Parathyroid adenoma (tissue), 2 donors: ENCODE data around the gene KCTD10.

ENCODE experiments used
- H2AFZ ChIP-seq: fragments of 300-600 bp; sonication (generic); one replicate; pipeline ENCODE4 v1.7.0; 2017; ENCODE audit warnings: antibody characterized with exemption, mild to moderate bottlenecking
- H3K27ac ChIP-seq: fragments of 300-600 bp; sonication (generic); one replicate; pipeline ENCODE4 v1.7.0; 2017
- H3K27me3 ChIP-seq: fragments of 300-600 bp; sonication (generic); one replicate; pipeline ENCODE4 v1.7.0; 2017; ENCODE audit warnings: low read length; ENCODE audit not compliant: control insufficient read depth, insufficient read depth
- H3K36me3 ChIP-seq: fragments of 300-600 bp; sonication (generic); one replicate; pipeline ENCODE4 v1.7.0; 2017; ENCODE audit warnings: low read length; ENCODE audit not compliant: control insufficient read depth, insufficient read depth
- H3K4me1 ChIP-seq: fragments of 300-600 bp; sonication (generic); one replicate; pipeline ENCODE4 v1.7.0; 2017; ENCODE audit warnings: control low read depth
- H3K4me2 ChIP-seq: fragments of 300-600 bp; sonication (generic); one replicate; pipeline ENCODE4 v1.7.0; 2017; ENCODE audit warnings: low read length
- H3K4me3 ChIP-seq: fragments of 300-600 bp; sonication (generic); one replicate; pipeline ENCODE4 v1.7.0; 2017; ENCODE audit warnings: low read depth, low read length
- H3K79me2 ChIP-seq: fragments of 300-600 bp; sonication (generic); one replicate; pipeline ENCODE4 v1.7.0; 2017; ENCODE audit warnings: control low read depth
- H3K9ac ChIP-seq: fragments of 300-600 bp; sonication (generic); one replicate; pipeline ENCODE4 v1.7.0; 2017; ENCODE audit warnings: mild to moderate bottlenecking
- H3K9me3 ChIP-seq: fragments of 300-600 bp; sonication (generic); one replicate; pipeline ENCODE4 v1.7.0; 2017; ENCODE audit warnings: low read length; ENCODE audit not compliant: control insufficient read depth
- TF ChIP-seq, protein P1 (sequence below): fragments of 300-600 bp; sonication (generic); IDR thresholded peaks from one replicate; pipeline ENCODE4 v1.7.0; 2017; ENCODE audit warnings: antibody characterized with exemption, mild to moderate bottlenecking
- donor health status: primary hyperparathyroidism.

KCTD10 gene

DNA sequence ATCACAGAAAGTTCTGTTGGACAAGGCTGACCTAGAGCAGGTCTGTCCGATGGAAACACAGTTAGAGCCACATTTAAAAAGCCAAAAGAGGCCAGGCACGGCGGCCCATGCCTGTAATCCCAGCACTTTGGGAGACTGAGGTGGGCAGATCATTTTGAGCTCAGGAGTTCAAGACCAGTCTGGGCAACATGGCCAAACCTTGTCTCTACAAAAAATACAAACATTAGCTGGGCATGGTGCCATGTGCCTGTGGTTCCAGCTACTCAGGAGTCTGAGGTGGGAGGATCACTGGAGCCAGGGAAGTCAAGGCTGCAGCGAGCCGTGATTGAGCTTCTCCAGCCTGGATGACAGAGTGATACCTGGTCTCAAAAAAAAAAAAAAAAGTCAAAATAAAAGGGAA is 15.3 kb upstream of the KCTD10 start:
- H3K36me3 ChIP-seq = no peaks in the 10 kb centered on the region

DNA sequence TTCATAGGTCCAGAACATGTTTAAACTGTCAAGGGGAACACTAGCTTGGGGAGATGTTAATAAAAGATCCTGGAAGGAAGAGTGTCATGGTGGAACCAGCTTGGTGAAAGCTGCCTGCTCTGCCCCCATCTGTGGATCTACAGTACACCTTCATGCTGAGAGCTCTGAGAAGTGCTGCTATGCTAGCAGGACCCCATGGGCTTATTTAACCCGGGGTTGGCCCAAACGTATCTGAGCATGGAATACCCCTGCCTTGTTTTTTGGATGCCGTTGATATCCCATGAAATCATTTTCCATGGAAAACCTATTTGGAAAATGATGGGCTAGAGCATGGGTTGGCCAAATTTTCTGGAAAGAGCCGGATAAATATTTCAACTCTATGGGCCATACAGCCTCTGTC is 14.6 kb upstream of the KCTD10 start:
- no peaks in the 10 kb centered on the region for H3K9me3 ChIP-seq
- no peak overlapping the region for H2AFZ ChIP-seq
- H3K4me1 ChIP-seq = no peaks in the 10 kb centered on the region
- TF ChIP-seq, protein P1, sequence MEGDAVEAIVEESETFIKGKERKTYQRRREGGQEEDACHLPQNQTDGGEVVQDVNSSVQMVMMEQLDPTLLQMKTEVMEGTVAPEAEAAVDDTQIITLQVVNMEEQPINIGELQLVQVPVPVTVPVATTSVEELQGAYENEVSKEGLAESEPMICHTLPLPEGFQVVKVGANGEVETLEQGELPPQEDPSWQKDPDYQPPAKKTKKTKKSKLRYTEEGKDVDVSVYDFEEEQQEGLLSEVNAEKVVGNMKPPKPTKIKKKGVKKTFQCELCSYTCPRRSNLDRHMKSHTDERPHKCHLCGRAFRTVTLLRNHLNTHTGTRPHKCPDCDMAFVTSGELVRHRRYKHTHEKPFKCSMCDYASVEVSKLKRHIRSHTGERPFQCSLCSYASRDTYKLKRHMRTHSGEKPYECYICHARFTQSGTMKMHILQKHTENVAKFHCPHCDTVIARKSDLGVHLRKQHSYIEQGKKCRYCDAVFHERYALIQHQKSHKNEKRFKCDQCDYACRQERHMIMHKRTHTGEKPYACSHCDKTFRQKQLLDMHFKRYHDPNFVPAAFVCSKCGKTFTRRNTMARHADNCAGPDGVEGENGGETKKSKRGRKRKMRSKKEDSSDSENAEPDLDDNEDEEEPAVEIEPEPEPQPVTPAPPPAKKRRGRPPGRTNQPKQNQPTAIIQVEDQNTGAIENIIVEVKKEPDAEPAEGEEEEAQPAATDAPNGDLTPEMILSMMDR = no peak
- H3K9ac ChIP-seq = no peak overlapping the region
- no peaks in the 10 kb centered on the region for H3K36me3 ChIP-seq
- no peaks in the 10 kb centered on the region for H3K79me2 ChIP-seq
- H3K4me3 ChIP-seq = no peak overlapping the region
- H3K27ac ChIP-seq = no peak overlapping the region
- no peaks in the 10 kb centered on the region for H3K27me3 ChIP-seq
- no peak overlapping the region for H3K4me2 ChIP-seq

More for the DNA sequence above, 15.3 kb upstream of the KCTD10 start:
- Histone ChIP-seq H3K27ac (no peak overlapping the region), H3K9ac (no peak overlapping the region), H3K4me1 (no peaks in the 10 kb centered on the region), H2AFZ (no peak overlapping the region), H3K27me3 (no peaks in the 10 kb centered on the region), H3K4me3 (no peak overlapping the region), H3K4me2 (no peak overlapping the region), H3K79me2 (no peaks in the 10 kb centered on the region), H3K9me3 (no peaks in the 10 kb centered on the region)
- TF ChIP-seq, protein P1 = no peak

DNA sequence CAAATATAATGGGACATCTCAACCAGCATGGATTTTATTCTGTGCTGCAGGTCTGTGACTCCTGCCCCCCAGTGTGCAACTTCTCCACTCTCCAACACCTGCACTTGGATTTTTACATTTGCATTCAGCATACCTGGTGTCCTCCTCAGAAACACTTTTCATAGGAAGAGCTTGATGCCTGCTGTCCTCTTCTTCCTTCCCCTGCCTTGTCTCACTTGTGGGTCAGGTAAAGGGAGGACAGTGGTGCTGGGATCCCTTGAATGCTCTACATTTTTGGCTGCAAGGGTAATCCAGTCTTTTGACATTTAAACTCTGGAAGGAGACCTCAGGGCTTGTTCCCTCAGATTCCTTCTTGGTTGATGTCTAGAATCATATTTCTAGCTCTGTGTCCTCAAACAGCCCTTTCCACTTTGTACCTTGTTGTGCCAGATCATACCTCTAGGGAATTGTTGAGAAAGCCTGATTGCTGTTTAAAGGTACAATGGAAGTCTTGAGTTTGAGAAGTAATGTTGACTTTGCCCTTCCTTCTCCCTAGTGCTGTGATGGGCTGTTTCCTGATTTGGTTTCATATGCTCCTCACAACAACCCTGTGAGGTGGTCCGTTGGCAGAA is 13.0 kb upstream of the KCTD10 start:
- Histone ChIP-seq H3K27ac (no peak overlapping the region), H3K79me2 (no peaks in the 10 kb centered on the region), H3K4me2 (no peak overlapping the region), H3K4me3 (no peak overlapping the region), H3K9ac (no peak overlapping the region), H3K36me3 (no peaks in the 10 kb centered on the region), H3K9me3 (no peaks in the 10 kb centered on the region), H2AFZ (no peak overlapping the region), H3K27me3 (no peaks in the 10 kb centered on the region), H3K4me1 (no peaks in the 10 kb centered on the region)
- TF ChIP-seq, protein P1 = no peak

DNA sequence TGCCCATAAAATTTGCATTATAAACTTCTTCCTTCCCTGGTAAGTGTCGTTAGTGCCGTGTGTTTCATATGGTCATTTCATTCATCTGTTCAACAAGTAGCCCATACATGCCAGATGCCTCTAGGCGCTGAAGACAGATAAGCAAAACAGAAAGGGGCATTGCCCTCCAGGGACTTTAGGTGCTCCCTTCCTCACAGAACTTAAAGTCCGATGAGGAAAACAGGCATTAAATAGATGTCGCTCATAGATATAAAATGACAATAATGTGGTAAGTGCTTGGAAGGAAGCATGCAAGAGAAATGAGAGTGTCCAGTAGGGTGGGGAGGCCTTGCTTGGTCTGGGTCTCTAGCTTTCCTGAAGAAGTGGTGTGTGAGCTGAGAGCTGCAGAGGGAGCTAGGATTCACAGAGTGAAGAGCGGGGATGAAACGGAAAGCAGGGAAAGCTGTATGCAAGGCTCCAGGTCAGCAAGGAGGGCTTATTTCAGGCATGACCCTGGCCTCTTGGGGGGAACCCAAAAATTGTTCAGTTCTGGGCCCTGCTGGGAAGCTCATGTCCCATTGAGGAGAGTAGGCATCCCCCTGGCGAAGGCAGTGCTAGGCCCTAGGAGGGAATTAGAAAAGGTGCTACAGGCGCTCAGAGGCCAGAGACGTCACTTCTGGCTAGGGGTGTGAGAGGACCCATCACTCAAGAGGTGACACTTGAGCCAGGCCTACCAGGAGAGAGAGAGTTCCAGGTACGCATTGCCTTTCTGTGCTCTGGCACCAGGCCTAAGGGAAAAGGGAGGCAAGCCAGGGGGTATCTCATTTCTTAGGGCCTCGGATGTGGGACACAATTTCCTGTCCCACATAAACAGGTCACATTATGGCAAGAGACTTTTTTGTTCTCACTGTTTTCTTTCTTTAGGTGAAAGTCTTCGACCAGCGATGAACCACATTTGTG is 12.2 kb upstream of the KCTD10 start:
- Histone ChIP-seq H3K9ac (no peak overlapping the region), H2AFZ (no peak overlapping the region)

More for the DNA sequence above, 12.2 kb upstream of the KCTD10 start:
- Histone ChIP-seq H3K79me2 (no peaks in the 10 kb centered on the region), H3K27me3 (no peaks in the 10 kb centered on the region), H3K9me3 (no peaks in the 10 kb centered on the region), H3K27ac (no peak overlapping the region), H3K4me1 (no peaks in the 10 kb centered on the region), H3K4me2 (no peak overlapping the region), H3K4me3 (no peak overlapping the region), H3K36me3 (no peaks in the 10 kb centered on the region)
- TF ChIP-seq, protein P1 = no peak
